CD8-positive, alpha-beta memory T cell (primary cell): ENCODE data around the gene PDK1. TPM values are rescaled to one million over a fixed set of nuclear protein-coding genes. Genes with fewer than 3 reads are reported as not detected.

Source experiments
- CTCF ChIA-PET: fragments of 350-600 bp; sonication (Branson Sonifier 250); formaldehyde crosslinking; loops from one replicate; lab custom pipeline; 2021; ENCODE audit warnings: antibody characterized with exemption; lab: Charles Lee
- POLR2A ChIA-PET: fragments of 350-600 bp; sonication (Branson Sonifier 250); formaldehyde crosslinking; loops from one replicate; lab custom pipeline; 2021; ENCODE audit warnings: antibody characterized with exemption; lab: Charles Lee
- DNase-seq, 5 donors: peaks; one replicate each; pipeline versions ENCODE4 v3.0.0 to v3.0.0-alpha.2; 2020 to 2022; ENCODE audit warnings: mixed read lengths in 1 of 5
- H3K27ac ChIP-seq: one replicate; pipeline ENCODE4 v1.7.0; 2013; ENCODE audit warnings: low read depth, mild to moderate bottlenecking, low read length, moderate library complexity
- H3K27me3 ChIP-seq: 2 replicates; pipeline ENCODE4 v1.7.0; 2013; ENCODE audit warnings: low read length, mild to moderate bottlenecking; ENCODE audit not compliant: insufficient read depth, poor library complexity, severe bottlenecking
- H3K36me3 ChIP-seq: 2 replicates; pipeline ENCODE4 v1.7.0; 2013; ENCODE audit warnings: mild to moderate bottlenecking, low read length, moderate library complexity; ENCODE audit not compliant: insufficient read depth
- H3K4me1 ChIP-seq: 2 replicates; pipeline ENCODE4 v1.7.0; 2013; ENCODE audit warnings: mild to moderate bottlenecking, low read length, moderate library complexity; ENCODE audit not compliant: insufficient read depth
- H3K4me3 ChIP-seq: 2 replicates; pipeline ENCODE4 v1.7.0; 2013; ENCODE audit warnings: mild to moderate bottlenecking, low read length
- H3K9me3 ChIP-seq: 2 replicates; pipeline ENCODE4 v1.7.0; 2013; ENCODE audit warnings: mild to moderate bottlenecking, low read length
- H3K27ac Mint-ChIP-seq, 8 donors: one replicate each; pipeline ENCODE4 v1.8.0; 2020 to 2021; ENCODE audit warnings: mixed read lengths in 8 of 8, mild to moderate bottlenecking in 6 of 8, inconsistent platforms in 3 of 8, moderate library complexity in 3 of 8
- H3K27me3 Mint-ChIP-seq, 2 donors: one replicate each; pipeline ENCODE4 v1.8.0; 2020 to 2021; ENCODE audit warnings: mixed read lengths in 2 of 2, mild to moderate bottlenecking in 1 of 2, moderate library complexity in 1 of 2
- H3K36me3 Mint-ChIP-seq, 3 donors: one replicate each; pipeline ENCODE4 v1.8.0; 2020 to 2021; ENCODE audit warnings: mixed read lengths in 3 of 3, inconsistent platforms in 1 of 3, mild to moderate bottlenecking in 1 of 3
- H3K4me1 Mint-ChIP-seq, 3 donors: one replicate each; pipeline ENCODE4 v1.8.0; 2020 to 2021; ENCODE audit warnings: mixed read lengths in 3 of 3, inconsistent platforms in 1 of 3, mild to moderate bottlenecking in 1 of 3
- H3K4me3 Mint-ChIP-seq, 7 donors: one replicate each; pipeline ENCODE4 v1.8.0; 2020 to 2021; ENCODE audit warnings: mixed read lengths in 7 of 7, mild to moderate bottlenecking in 6 of 7, moderate library complexity in 4 of 7, inconsistent platforms in 2 of 7
- H3K9me3 Mint-ChIP-seq, 5 donors: one replicate each; pipeline ENCODE4 v1.8.0; 2020 to 2022; ENCODE audit warnings: mixed read lengths in 5 of 5, mild to moderate bottlenecking in 3 of 5, moderate library complexity in 2 of 5, inconsistent platforms in 1 of 5
- polyA plus RNA-seq: library from polyadenylated mRNA; unstranded; fragments of 300-500 nt; fragmentation: Illumina TruSeq; gene quantifications from one replicate; pipeline ENCODE4 v1.2.3, GENCODE V29; 2021
- total RNA-seq, 2 experiments: library from RNA; stranded (reverse); gene quantifications; one replicate each; pipeline ENCODE4 v1.2.3, GENCODE V29; 2021

PDK1 gene
- total and polyA plus RNA-seq, 3 experiments from 2014 or later, result 12.6 to 15.5 (median 15.5) TPM

DNA sequence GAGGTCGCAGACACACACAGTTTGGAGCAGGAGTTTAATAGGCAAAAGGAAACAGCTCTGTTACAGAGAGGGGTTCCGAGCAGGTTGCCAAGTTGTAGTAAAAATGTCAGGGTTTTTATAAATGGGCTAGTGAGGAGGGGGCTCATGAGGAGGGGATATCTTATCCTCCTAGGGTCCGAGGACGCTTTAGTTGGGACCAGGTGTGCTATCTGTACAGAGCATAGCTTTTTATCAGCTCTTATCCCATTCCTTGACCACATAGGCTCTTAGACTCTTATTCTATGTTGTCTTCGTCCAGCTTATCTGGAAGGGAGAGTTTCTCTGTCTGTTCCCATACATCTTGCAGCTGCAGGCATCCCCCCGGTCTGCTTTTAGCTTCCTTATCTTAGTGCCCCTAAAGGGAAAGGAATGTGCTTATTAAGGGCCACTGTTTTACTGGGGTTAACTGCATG lies 44.7 kb downstream of the PDK1 start:
- Histone ChIP-seq H3K4me1 (peaks cover 4% of the 10 kb centered on the region), H3K4me3 (no peak overlapping the region), H3K27me3 (no peaks in the 10 kb centered on the region), H3K27ac (no peak overlapping the region), H3K36me3 (peaks cover 15% of the 10 kb centered on the region), H3K9me3 (no peaks in the 10 kb centered on the region)
- Mint-ChIP-seq H3K27me3 (no peaks in the 10 kb centered on the region), H3K4me3 (no peak overlapping the region), H3K4me1 (no peaks in the 10 kb centered on the region), H3K36me3 (peaks cover 17 to 81% (median 37%) of the 10 kb centered on the region in 3 donors), H3K27ac (no peak overlapping the region), H3K9me3 (no peaks in the 10 kb centered on the region)
- no peak for DNase-seq
- CTCF ChIA-PET, result no interaction called here
- POLR2A ChIA-PET, result no interaction called here

DNA sequence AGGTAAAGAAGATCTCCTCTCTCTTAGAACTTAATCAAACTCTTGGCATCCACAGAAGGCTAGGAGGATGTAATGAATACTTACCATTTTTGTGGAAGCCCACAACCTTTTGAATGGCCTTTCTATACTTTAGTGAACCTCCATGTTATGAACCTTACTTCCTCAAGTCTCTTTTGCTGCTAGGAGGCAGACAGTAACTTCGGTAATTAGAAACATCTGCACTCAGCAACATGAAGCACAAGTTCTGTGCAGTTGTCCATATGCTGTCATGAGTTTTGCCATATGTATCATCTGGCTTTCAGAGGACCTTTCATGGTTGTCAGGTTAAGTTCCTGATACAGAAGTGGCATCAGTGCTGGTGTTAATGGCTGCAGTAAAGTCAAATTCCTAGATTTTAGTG lies 50.4 kb downstream of the PDK1 start:
- Mint-ChIP-seq H3K9me3 (no peaks in the 10 kb centered on the region), H3K27ac (no peak overlapping the region)

DNA sequence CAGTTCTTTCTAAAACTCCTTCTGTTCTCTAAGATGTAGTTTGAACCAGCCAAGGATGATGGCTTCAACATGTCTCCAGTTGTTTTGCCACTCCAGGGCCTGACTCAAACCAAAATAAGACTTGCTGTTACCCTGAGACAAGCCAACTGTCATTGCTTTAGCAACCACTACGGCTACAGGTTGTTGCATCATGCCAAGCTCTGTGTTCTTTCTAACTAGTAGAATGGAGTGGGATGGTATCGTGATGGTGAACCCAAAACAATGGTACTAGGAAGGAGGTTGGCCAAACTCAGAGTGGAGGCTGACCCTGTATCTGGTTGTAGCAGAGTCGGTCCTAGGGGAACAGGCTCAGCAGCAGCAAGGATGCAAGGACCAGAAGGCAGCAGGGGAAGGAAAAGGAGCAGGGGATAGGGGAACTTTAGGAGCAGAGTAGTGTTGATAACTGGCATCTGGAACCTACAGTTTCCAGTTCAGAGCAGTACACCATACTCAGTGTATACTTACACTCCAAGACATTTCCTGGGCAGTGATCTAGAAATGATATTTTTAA lies 51.6 kb downstream of the PDK1 start:
- no peak overlapping the region for H3K4me3 ChIP-seq
- Mint-ChIP-seq H3K4me3 (no peak overlapping the region), H3K27ac (no peak overlapping the region), H3K9me3 (no peaks in the 10 kb centered on the region), H3K36me3 (peaks cover 11 to 57% (median 35%) of the 10 kb centered on the region in 3 donors), H3K4me1 (no peaks in the 10 kb centered on the region), H3K27me3 (no peaks in the 10 kb centered on the region)
- H3K4me1 ChIP-seq, result no peaks in the 10 kb centered on the region
- no peak for DNase-seq
- no peaks in the 10 kb centered on the region for H3K9me3 ChIP-seq
- H3K27me3 ChIP-seq, result no peaks in the 10 kb centered on the region
- ChIA-PET CTCF (no interaction called here), POLR2A (no interaction called here)
- no peak overlapping the region for H3K27ac ChIP-seq
- peaks cover 17% of the 10 kb centered on the region for H3K36me3 ChIP-seq

More for the DNA sequence above, 50.4 kb downstream of the PDK1 start:
- Histone ChIP-seq H3K36me3 (peaks cover 17% of the 10 kb centered on the region), H3K4me1 (no peaks in the 10 kb centered on the region), H3K9me3 (no peaks in the 10 kb centered on the region), H3K27ac (no peak overlapping the region), H3K4me3 (no peak overlapping the region), H3K27me3 (no peaks in the 10 kb centered on the region)
- ChIA-PET POLR2A (no interaction called here), CTCF (no interaction called here)
- peaks cover 14 to 60% (median 31%) of the 10 kb centered on the region in 3 donors for H3K36me3 Mint-ChIP-seq
- H3K4me1 Mint-ChIP-seq, result no peaks in the 10 kb centered on the region
- no peak overlapping the region for H3K4me3 Mint-ChIP-seq
- H3K27me3 Mint-ChIP-seq, result no peaks in the 10 kb centered on the region
- no peak for DNase-seq

DNA sequence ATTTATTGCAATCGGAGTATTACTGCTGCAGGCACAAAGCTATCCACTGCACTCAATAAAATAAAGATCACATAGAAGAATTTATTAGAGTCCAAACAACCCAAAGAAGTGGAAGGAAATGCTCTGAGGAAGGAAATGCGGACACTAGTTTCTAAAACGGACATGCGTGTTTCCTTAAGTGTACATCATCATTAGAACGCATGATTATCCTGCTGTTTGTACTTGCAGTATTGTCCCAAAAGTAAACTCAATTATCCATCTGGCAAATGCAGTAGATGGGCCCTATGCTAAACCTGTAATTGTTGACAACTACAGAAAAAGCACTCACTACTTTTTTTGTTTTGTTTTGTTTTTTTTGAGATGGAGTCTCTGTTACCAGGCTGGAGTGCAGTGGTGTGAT lies 53.6 kb downstream of the PDK1 start:
- no peaks in the 10 kb centered on the region for H3K27me3 ChIP-seq
- H3K27me3 Mint-ChIP-seq, result no peaks in the 10 kb centered on the region
- peaks cover 4 to 49% (median 20%) of the 10 kb centered on the region in 3 donors for H3K36me3 Mint-ChIP-seq
- H3K4me3 ChIP-seq, result no peak overlapping the region
- no peaks in the 10 kb centered on the region for H3K9me3 Mint-ChIP-seq
- no peak overlapping the region for H3K4me3 Mint-ChIP-seq
- CTCF ChIA-PET, result no interaction called here
- H3K4me1 Mint-ChIP-seq, result no peaks in the 10 kb centered on the region
- no peak overlapping the region for H3K27ac Mint-ChIP-seq
- no peak overlapping the region for H3K27ac ChIP-seq
- DNase-seq, result no peak
- no peaks in the 10 kb centered on the region for H3K9me3 ChIP-seq
- H3K4me1 ChIP-seq, result no peaks in the 10 kb centered on the region
- POLR2A ChIA-PET, result no interaction called here
- H3K36me3 ChIP-seq, result peaks cover 12% of the 10 kb centered on the region

DNA sequence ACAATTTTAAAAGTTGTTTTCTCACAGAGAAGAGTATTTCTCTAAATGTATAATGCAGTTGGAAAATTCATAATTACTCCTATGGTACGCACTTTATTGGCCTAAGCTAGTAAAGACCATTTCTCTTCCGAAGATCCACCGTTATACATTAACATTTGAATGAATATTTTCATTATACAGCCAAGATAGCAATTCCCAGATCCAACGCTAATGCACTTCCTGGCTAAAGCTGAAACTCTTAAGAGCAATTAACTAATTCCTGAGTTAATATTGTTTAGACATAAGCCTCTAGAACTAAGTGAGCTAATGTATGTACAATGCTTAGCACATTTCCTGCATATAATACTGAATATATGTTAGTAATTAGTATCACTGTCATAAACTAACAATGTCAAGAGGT lies 56.2 kb downstream of the PDK1 start:
- Histone ChIP-seq H3K4me3 (no peak overlapping the region), H3K36me3 (peaks cover 12% of the 10 kb centered on the region), H3K27me3 (no peaks in the 10 kb centered on the region), H3K27ac (no peak overlapping the region), H3K9me3 (no peaks in the 10 kb centered on the region), H3K4me1 (no peaks in the 10 kb centered on the region)
- CTCF ChIA-PET, result interaction anchor here (1.0 kb wide), 1 partner anchor 25 kb away, joined by 3 read pairs; no protein-coding TSS in a partner anchor
- no peaks in the 10 kb centered on the region for H3K27me3 Mint-ChIP-seq
- no peak overlapping the region for H3K27ac Mint-ChIP-seq
- H3K4me1 Mint-ChIP-seq, result no peaks in the 10 kb centered on the region
- no peak for DNase-seq
- POLR2A ChIA-PET, result no interaction called here
- peaks cover 6 to 36% (median 10%) of the 10 kb centered on the region in 3 donors for H3K36me3 Mint-ChIP-seq
- H3K4me3 Mint-ChIP-seq, result no peak overlapping the region
- H3K9me3 Mint-ChIP-seq, result no peaks in the 10 kb centered on the region

DNA sequence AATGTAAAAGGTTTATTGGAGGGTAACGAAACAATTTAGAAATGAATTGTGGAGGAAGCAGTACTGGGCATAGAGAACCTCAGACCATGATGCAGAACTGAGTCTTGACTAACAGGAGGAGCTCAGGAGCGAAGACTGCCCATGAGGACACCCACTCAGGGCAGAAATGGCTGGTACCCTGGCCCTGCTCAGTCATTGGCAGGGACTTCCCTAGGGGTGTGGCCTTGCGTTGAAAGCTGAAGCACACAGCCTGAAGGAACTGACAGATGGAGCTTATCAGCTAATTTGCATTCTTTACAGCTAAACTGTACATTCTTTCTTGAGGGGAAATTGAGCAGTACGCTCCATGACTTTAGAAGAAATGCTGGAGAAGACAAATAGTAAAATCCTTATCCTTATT lies 57.1 kb downstream of the PDK1 start:
- no peaks in the 10 kb centered on the region for H3K9me3 Mint-ChIP-seq
- Histone ChIP-seq H3K4me1 (no peaks in the 10 kb centered on the region), H3K4me3 (no peak overlapping the region), H3K27ac (no peak overlapping the region), H3K9me3 (no peaks in the 10 kb centered on the region), H3K36me3 (peaks cover 12% of the 10 kb centered on the region), H3K27me3 (no peaks in the 10 kb centered on the region)
- no peak overlapping the region for H3K4me3 Mint-ChIP-seq
- DNase-seq, result no peak
- POLR2A ChIA-PET, result no interaction called here
- no peaks in the 10 kb centered on the region for H3K4me1 Mint-ChIP-seq
- H3K27ac Mint-ChIP-seq, result no peak overlapping the region
- H3K27me3 Mint-ChIP-seq, result no peaks in the 10 kb centered on the region
- CTCF ChIA-PET, result no interaction called here
- peaks cover 6 to 31% (median 6%) of the 10 kb centered on the region in 3 donors for H3K36me3 Mint-ChIP-seq

DNA sequence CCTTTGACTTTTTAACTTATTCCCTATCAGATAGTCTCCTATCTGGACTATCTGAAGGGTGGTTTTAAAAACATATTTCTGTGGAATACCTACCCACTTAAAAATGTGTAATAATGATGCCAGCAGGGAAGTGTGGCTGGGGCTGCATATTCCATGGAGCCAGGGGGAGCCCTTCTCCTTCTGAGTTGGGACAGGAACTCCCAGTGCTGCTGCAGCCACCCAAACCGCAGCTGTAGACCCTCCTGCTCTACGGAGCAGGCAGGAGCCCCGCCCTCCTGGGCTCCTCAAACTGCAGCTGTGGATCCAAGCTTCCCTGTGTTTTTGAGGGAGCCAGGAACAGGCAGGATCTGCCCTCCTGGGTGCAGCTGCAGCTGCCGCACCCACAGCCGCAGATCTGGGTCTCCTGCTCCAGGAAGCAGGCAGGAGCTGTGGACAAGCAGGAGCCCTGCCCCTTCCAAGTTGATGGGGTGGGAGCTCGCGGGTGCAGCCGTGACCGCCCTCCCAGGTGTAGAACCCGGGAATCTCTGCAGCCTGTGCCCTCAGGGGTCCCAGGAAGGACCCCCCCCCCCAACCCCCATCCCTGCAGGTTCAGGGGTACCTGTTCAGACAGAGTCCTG lies 57.8 kb downstream of the PDK1 start:
- POLR2A ChIA-PET, result no interaction called here
- no peaks in the 10 kb centered on the region for H3K4me1 Mint-ChIP-seq

DNA sequence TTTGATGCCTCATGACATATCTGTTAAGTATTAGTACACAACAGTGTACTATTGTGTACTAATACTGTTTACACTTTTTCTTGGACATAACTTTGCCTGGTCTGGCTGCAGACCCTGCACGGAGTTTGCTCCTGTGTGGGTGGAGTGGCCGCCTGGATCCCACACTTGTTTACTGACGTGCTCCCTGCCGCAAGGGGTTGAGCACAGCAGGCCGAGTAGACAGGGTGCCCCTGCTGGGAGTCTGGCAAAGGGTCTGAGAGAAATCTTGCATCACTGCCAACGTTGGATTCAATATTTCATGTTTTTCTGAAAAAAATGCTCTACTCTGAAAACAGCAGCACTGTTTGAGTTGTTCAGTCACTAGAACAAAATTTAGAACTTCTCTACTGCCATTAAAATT lies 59.0 kb downstream of the PDK1 start:
- no peaks in the 10 kb centered on the region for H3K9me3 ChIP-seq
- H3K4me3 Mint-ChIP-seq, result no peak overlapping the region
- no peaks in the 10 kb centered on the region for H3K27me3 ChIP-seq
- CTCF ChIA-PET, result no interaction called here
- no peak overlapping the region for H3K4me3 ChIP-seq
- no peaks in the 10 kb centered on the region for H3K9me3 Mint-ChIP-seq
- H3K27me3 Mint-ChIP-seq, result no peaks in the 10 kb centered on the region
- no peak for DNase-seq
- no peak overlapping the region for H3K27ac Mint-ChIP-seq
- H3K4me1 Mint-ChIP-seq, result no peaks in the 10 kb centered on the region
- POLR2A ChIA-PET, result no interaction called here
- no peaks in the 10 kb centered on the region for H3K36me3 ChIP-seq
- no peaks in the 10 kb centered on the region for H3K4me1 ChIP-seq
- no peak overlapping the region for H3K27ac ChIP-seq
- peaks cover 6 to 26% (median 6%) of the 10 kb centered on the region in 3 donors for H3K36me3 Mint-ChIP-seq

More for the DNA sequence above, 57.8 kb downstream of the PDK1 start:
- H3K4me1 ChIP-seq, result no peaks in the 10 kb centered on the region
- H3K4me3 ChIP-seq, result no peak overlapping the region
- Mint-ChIP-seq H3K36me3 (peaks cover 6 to 31% (median 6%) of the 10 kb centered on the region in 3 donors), H3K4me3 (no peak overlapping the region), H3K27ac (no peak overlapping the region), H3K27me3 (no peaks in the 10 kb centered on the region), H3K9me3 (no peaks in the 10 kb centered on the region)
- DNase-seq, result no peak
- no peak overlapping the region for H3K27ac ChIP-seq
- peaks cover 6% of the 10 kb centered on the region for H3K36me3 ChIP-seq
- no peaks in the 10 kb centered on the region for H3K27me3 ChIP-seq
- CTCF ChIA-PET, result no interaction called here
- H3K9me3 ChIP-seq, result no peaks in the 10 kb centered on the region
